Spinal cord (tissue), 10 donors: Measurements from ENCODE around the gene EEF1B2. TPM values are rescaled to one million over a fixed set of nuclear protein-coding genes. Genes with fewer than 3 reads are reported as not detected.
"Not testable (repeated sequence)": the region's sequence is repeated elsewhere in the genome, so short reads cannot be mapped to it uniquely, and the experiment has no call there.

Experiments
- DNase-seq, 6 donors: peaks; one replicate each; pipeline versions ENCODE4 v3.0.0 to v3.0.0-alpha.2; 2013 to 2015; ENCODE audit warnings: low spot score in 6 of 6, low read depth in 4 of 6
- H3K27ac ChIP-seq: one replicate; pipeline ENCODE4 v1.5.1; 2013; ENCODE audit warnings: low read depth, low read length, control low read depth
- H3K27me3 ChIP-seq: one replicate; pipeline ENCODE4 v1.6.1; 2013; ENCODE audit warnings: low read length; ENCODE audit not compliant: control insufficient read depth, insufficient read depth
- H3K36me3 ChIP-seq: one replicate; pipeline ENCODE4 v1.6.1; 2013; ENCODE audit warnings: low read length; ENCODE audit not compliant: control insufficient read depth, insufficient read depth
- H3K4me1 ChIP-seq: one replicate; pipeline ENCODE4 v1.6.1; 2013; ENCODE audit warnings: low read length; ENCODE audit not compliant: control insufficient read depth, insufficient read depth
- H3K4me3 ChIP-seq: one replicate; pipeline ENCODE4 v1.5.1; 2013; ENCODE audit warnings: low read depth, low read length, control low read depth
- H3K9me3 ChIP-seq: one replicate; pipeline ENCODE4 v1.6.1; 2013; ENCODE audit warnings: low read length; ENCODE audit not compliant: control insufficient read depth, insufficient read depth
- WGBS: methylation state at CpG from one replicate; pipeline ENCODE4 v1.1.5; 2013; ENCODE audit warnings: missing lambda C conversion rate; ENCODE audit not compliant: insufficient coverage; 5-methylcytosine and 5-hydroxymethylcytosine counted together
- long read RNA-seq, 4 donors: transcript quantifications; one replicate each; lab custom pipeline, GENCODE V29; 2026
- polyA plus RNA-seq, 2 donors: library from polyadenylated mRNA; unstranded; fragments of 120-200 nt; gene quantifications; one replicate each; pipeline ENCODE4 v1.2.1, GENCODE V29; 2013; ENCODE audit not compliant: insufficient read length in 2 of 2
- total RNA-seq, 2 donors: library from RNA; depleted of rRNA in 1 of 2; stranded (reverse); fragments of 120-200 nt in 1 of 2; fragments of >200 nt in 1 of 2; gene quantifications; one replicate each; pipeline versions ENCODE4 v1.2.3 to v1.2.4, GENCODE V29; 2013 to 2014
- donor health status: healthy.

EEF1B2 gene
- total RNA-seq (100 to 1,000 TPM; 211 to 508 TPM), polyA plus RNA-seq (100 to 1,000 TPM; 430 to 440 TPM)
- long read RNA-seq, donor 1, transcript EEF1B2-211 (2 exons, 587 nt) = minor isoform, 16 of 390 reads
- long read RNA-seq, donor 1, transcript EEF1B2-203 (6 exons, 1,098 nt) = major isoform, 313 of 390 reads
- long read RNA-seq, donor 1, transcript EEF1B2-201 (7 exons, 844 nt) = minor isoform, 10 of 390 reads
- long read RNA-seq, donor 1, transcript EEF1B2-202 (7 exons, 880 nt) = minor isoform, 5 of 390 reads
- long read RNA-seq, donor 1, partial matches to known transcripts = 44 of 390 reads
- long read RNA-seq, donor 1, other reads (novel, unspliced or antisense) = 0 of 390 reads
- long read RNA-seq, donor 2, transcript EEF1B2-203 (6 exons, 1,098 nt) = major isoform, 121 of 148 reads
- long read RNA-seq, donor 2, transcript EEF1B2-211 (2 exons, 587 nt) = minor isoform, 6 of 148 reads
- long read RNA-seq, donor 2, transcript EEF1B2-201 (7 exons, 844 nt) = minor isoform, 6 of 148 reads
- long read RNA-seq, donor 2, partial matches to known transcripts = 11 of 148 reads
- long read RNA-seq, donor 2, other reads (novel, unspliced or antisense) = 0 of 148 reads
- long read RNA-seq, donor 3, transcript EEF1B2-201 (7 exons, 844 nt) = minor isoform, 9 of 204 reads
- long read RNA-seq, donor 3, transcript EEF1B2-203 (6 exons, 1,098 nt) = major isoform, 174 of 204 reads
- long read RNA-seq, donor 3, partial matches to known transcripts = 7 of 204 reads
- long read RNA-seq, donor 3, other reads (novel, unspliced or antisense) = 5 of 204 reads
- long read RNA-seq, donor 4, transcript EEF1B2-203 (6 exons, 1,098 nt) = major isoform, 1,009 of 1,262 reads
- long read RNA-seq, donor 4, transcript EEF1B2-201 (7 exons, 844 nt) = minor isoform, 23 of 1,262 reads
- long read RNA-seq, donor 4, transcript EEF1B2-209 (2 exons, 1,025 nt) = minor isoform, 10 of 1,262 reads
- long read RNA-seq, donor 4, transcript EEF1B2-211 (2 exons, 587 nt) = minor isoform, 38 of 1,262 reads
- long read RNA-seq, donor 4, partial matches to known transcripts = 137 of 1,262 reads
- long read RNA-seq, donor 4, other reads (novel, unspliced or antisense) = 33 of 1,262 reads

- no peaks in the 10 kb centered on the region for H3K27me3 ChIP-seq
- 0% methylated on average over 62 of the region's 64 CpGs for WGBS
- peak within 1 kb of the TSS; percentile 98 for H3K4me3 ChIP-seq
- peaks cover 16% of the 10 kb centered on the region for H3K36me3 ChIP-seq
- H3K27ac ChIP-seq = peak within 1 kb of the TSS; percentile 95
- H3K4me1 ChIP-seq = peaks cover 13% of the 10 kb centered on the region
- no peaks in the 10 kb centered on the region for H3K9me3 ChIP-seq
- peak; percentile 96 to 99 (median 98) for DNase-seq
Measured at GRCh38 chr2:206159346-206160124, at the start of gene EEF1B2, which contains the start of gene NDUFS1. TSS of gene EEF1B2 (plus strand) at chr2:206159895. CDS start at chr2:206159980, 85 bp downstream. TSS of gene NDUFS1 (minus strand) at chr2:206159444. CDS start at chr2:206153678, 5,766 bp downstream.

GRCh38 chr2:206112108-206112507 lies 47.6 kb upstream of the EEF1B2 start:
- Histone ChIP-seq H3K36me3 (peaks cover 9% of the 10 kb centered on the region), H3K27me3 (no peaks in the 10 kb centered on the region), H3K4me1 (no peaks in the 10 kb centered on the region), H3K4me3 (no peak overlapping the region), H3K9me3 (no peaks in the 10 kb centered on the region), H3K27ac (no peak overlapping the region)
- DNase-seq = no peak
- WGBS = 100% methylated on average over 2 of the region's 3 CpGs

- WGBS = 100% methylated on average over 5 of the region's 7 CpGs
- Histone ChIP-seq H3K27me3 (no peaks in the 10 kb centered on the region), H3K4me1 (no peaks in the 10 kb centered on the region), H3K27ac (no peak overlapping the region), H3K9me3 (no peaks in the 10 kb centered on the region), H3K36me3 (peaks cover 9% of the 10 kb centered on the region), H3K4me3 (no peak overlapping the region)
- DNase-seq = no peak
Measured at GRCh38 chr2:206112846-206113547, 46.7 kb upstream of the EEF1B2 start.

DNA sequence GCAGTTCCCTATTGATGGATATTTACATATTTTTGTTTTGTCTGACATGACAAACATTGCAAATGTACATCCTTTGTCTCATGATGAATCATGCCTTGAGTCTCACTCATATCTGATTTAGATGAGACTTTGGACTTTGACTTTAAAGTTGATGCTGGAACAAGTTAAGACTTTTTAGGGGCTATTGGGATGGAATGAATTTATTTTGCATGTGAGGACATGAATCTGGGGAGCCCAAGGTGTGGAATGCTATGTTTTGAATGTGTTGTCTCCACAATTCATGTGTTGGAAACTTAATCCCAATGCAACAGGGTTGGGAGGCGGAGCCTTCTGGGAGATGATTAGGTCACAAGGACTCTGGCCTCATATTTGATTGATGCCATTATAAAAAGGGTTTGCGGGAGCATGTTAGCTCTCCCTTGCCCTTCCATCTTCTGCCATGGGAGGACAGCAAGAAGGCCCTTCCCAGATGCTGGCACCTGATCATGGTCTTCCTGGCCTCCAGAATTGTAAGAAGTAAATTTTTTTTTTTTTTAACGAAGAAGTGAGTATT lies 44.6 kb upstream of the EEF1B2 start:
- 100% methylated on average over 2 of the region's 3 CpGs for WGBS
- Histone ChIP-seq H3K27ac (no peak overlapping the region), H3K9me3 (no peaks in the 10 kb centered on the region), H3K36me3 (peaks cover 12% of the 10 kb centered on the region), H3K4me1 (no peaks in the 10 kb centered on the region), H3K27me3 (no peaks in the 10 kb centered on the region), H3K4me3 (no peak overlapping the region)
- DNase-seq = no peak

DNA sequence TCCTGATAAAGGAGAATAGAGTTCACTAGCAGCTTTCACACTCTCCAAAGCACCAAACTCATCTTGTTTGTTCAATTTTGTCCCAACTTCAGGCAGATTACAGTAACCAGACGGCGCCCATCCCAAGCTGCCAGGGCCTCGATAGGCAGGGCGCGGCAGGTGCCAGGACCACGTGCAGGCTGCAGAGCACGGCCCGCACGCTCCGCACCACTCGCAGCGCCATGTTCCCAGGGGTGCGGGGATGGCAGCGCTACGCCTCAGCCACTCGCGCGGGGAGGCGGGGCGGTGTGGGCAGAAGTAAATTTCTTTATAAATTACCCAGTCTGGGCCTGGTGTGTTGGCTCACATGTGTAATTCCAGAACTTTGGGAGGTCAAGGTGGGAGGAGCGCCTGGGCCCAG lies 43.4 kb upstream of the EEF1B2 start:
- DNase-seq = no peak
- no peak overlapping the region for H3K4me3 ChIP-seq
- no peaks in the 10 kb centered on the region for H3K4me1 ChIP-seq
- no peaks in the 10 kb centered on the region for H3K9me3 ChIP-seq
- H3K27ac ChIP-seq = no peak overlapping the region
- H3K36me3 ChIP-seq = peaks cover 13% of the 10 kb centered on the region
- WGBS = 95% methylated on average over 13 of the region's 21 CpGs
- H3K27me3 ChIP-seq = no peaks in the 10 kb centered on the region

- not testable (repeated sequence) for H3K4me3 ChIP-seq, H3K4me1 ChIP-seq, H3K27ac ChIP-seq, H3K27me3 ChIP-seq, H3K9me3 ChIP-seq, DNase-seq
- peaks cover 31% of the 10 kb centered on the region for H3K36me3 ChIP-seq
- no CpG with 5 or more reads among the region's 3 CpGs for WGBS
Measured at GRCh38 chr2:206122569-206122968, 37.1 kb upstream of the EEF1B2 start.

DNA sequence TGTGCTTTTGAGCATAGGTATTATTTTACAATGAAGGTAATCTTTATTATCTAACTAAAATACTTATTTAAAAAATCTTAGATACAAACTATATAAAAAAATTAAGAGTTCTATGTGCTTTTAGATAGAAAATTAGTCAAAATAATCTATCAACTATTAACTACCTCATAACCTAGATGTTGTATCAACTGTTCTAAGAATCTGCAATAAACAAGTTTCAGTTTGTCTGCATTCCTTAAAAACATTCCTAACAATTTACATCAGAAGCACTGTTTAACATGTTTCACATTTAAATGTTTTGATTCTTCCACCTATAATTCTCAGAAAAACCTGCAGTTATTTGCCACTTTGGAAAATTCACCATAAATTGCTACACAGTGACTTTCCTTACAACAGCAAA lies 33.8 kb upstream of the EEF1B2 start:
- no peaks in the 10 kb centered on the region for H3K4me1 ChIP-seq
- H3K4me3 ChIP-seq = no peak overlapping the region
- H3K27me3 ChIP-seq = no peaks in the 10 kb centered on the region
- no peak overlapping the region for H3K27ac ChIP-seq
- H3K9me3 ChIP-seq = no peaks in the 10 kb centered on the region
- peaks cover 43% of the 10 kb centered on the region for H3K36me3 ChIP-seq
- DNase-seq = no peak

- Histone ChIP-seq H3K36me3 (peaks cover 43% of the 10 kb centered on the region), H3K27ac (no peak overlapping the region), H3K9me3 (no peaks in the 10 kb centered on the region), H3K4me3 (no peak overlapping the region), H3K27me3 (no peaks in the 10 kb centered on the region), H3K4me1 (no peaks in the 10 kb centered on the region)
- peak in 1 of 6 donors; percentile 5 for DNase-seq
Measured at GRCh38 chr2:206127656-206128055, 32.0 kb upstream of the EEF1B2 start.
